Neural cell (in vitro differentiated cells): Measurements from ENCODE around the gene SYNJ1. TPM values are rescaled to one million over a fixed set of nuclear protein-coding genes. Genes with fewer than 3 reads are reported as not detected.

Experiments used
- H2AFZ ChIP-seq: fragments of 200-600, 300-800 bp; sonication (generic), shearing (Covaris generic); 2 replicates; pipeline ENCODE4 v1.6.0; 2014; ENCODE audit warnings: low read depth, mild to moderate bottlenecking, antibody characterized with exemption, low read length, moderate library complexity
- H3F3A ChIP-seq: fragments of 200-600 bp; shearing (Covaris generic); 2 replicates; pipeline ENCODE4 v1.6.1; 2016; ENCODE audit warnings: mild to moderate bottlenecking, moderate library complexity, mixed read lengths, antibody characterized with exemption, low read length; ENCODE audit not compliant: insufficient read depth, poor library complexity, severe bottlenecking
- H3K27ac ChIP-seq: fragments of 200-600, 300-800 bp; sonication (generic), shearing (Covaris generic); 2 replicates; pipeline ENCODE4 v1.5.1; 2014; ENCODE audit warnings: mild to moderate bottlenecking, low read length, moderate library complexity
- H3K27me3 ChIP-seq: fragments of 300-800, 200-600 bp; sonication (generic), shearing (Covaris generic); 2 replicates; pipeline ENCODE4 v1.6.0; 2014; ENCODE audit warnings: mild to moderate bottlenecking, low read depth, low read length, moderate library complexity; ENCODE audit not compliant: insufficient read depth
- H3K36me3 ChIP-seq: fragments of 300-800, 200-600 bp; sonication (generic), shearing (Covaris generic); 2 replicates; pipeline ENCODE4 v1.5.1; 2014; ENCODE audit warnings: mild to moderate bottlenecking, antibody characterized with exemption, low read length, moderate library complexity; ENCODE audit not compliant: insufficient read depth
- H3K4me2 ChIP-seq: fragments of 300-800, 200-600 bp; sonication (generic), shearing (Covaris generic); 2 replicates; pipeline ENCODE4 v1.6.0; 2014; ENCODE audit warnings: mild to moderate bottlenecking, low read length
- H3K4me3 ChIP-seq: fragments of 300-800, 200-600 bp; sonication (generic), shearing (Covaris generic); 2 replicates; pipeline ENCODE4 v1.5.1; 2014; ENCODE audit warnings: mild to moderate bottlenecking, low read length, moderate library complexity
- H3K79me2 ChIP-seq: fragments of 200-600 bp; shearing (Covaris generic); replicated peaks from 2 replicates; pipeline ENCODE4 v1.6.0; 2014; ENCODE audit warnings: mild to moderate bottlenecking, low read length, moderate library complexity; ENCODE audit not compliant: insufficient read depth
- H3K9ac ChIP-seq: fragments of 300-800, 200-600 bp; sonication (generic), shearing (Covaris generic); 2 replicates; pipeline ENCODE4 v1.6.1; 2016; ENCODE audit warnings: mild to moderate bottlenecking, low read length, mixed read lengths
- H3K9me2 ChIP-seq: fragments of 200-600 bp; shearing (Covaris generic); 2 replicates; pipeline ENCODE4 v1.6.1; 2016; ENCODE audit warnings: mild to moderate bottlenecking, low read length, mixed read lengths; ENCODE audit not compliant: insufficient read depth
- H3K9me3 ChIP-seq: fragments of 200-600, 300-800 bp; sonication (generic), shearing (Covaris generic); 2 replicates; pipeline ENCODE4 v1.6.1; 2016; ENCODE audit warnings: mild to moderate bottlenecking, mixed run types, low read length, moderate library complexity, mixed read lengths
- H4K20me1 ChIP-seq: fragments of 200-600 bp; shearing (Covaris generic); 2 replicates; pipeline ENCODE4 v1.6.1; 2016; ENCODE audit warnings: mild to moderate bottlenecking, mixed run types; ENCODE audit not compliant: insufficient read depth
- CTCF ChIP-seq: fragments of 450-650 bp; IDR thresholded peaks from 2 replicates; pipeline ENCODE4 v1.5.1; 2014; ENCODE audit warnings: antibody characterized with exemption, mild to moderate bottlenecking, moderate library complexity; ENCODE audit not compliant: poor library complexity, severe bottlenecking
- EP300 ChIP-seq: fragments of 450-650 bp; conservative IDR thresholded peaks from 2 replicates; pipeline ENCODE4 v1.6.1; 2014; ENCODE audit warnings: antibody characterized with exemption, mild to moderate bottlenecking, moderate library complexity; ENCODE audit not compliant: poor library complexity, severe bottlenecking
- EZH2 ChIP-seq: fragments of 200-600, 300-800 bp; shearing (Covaris generic), sonication (generic); IDR thresholded peaks from 2 replicates; pipeline ENCODE4 v1.6.1; 2014; ENCODE audit warnings: antibody characterized with exemption, low read length, borderline replicate concordance, mild to moderate bottlenecking; ENCODE audit not compliant: insufficient read depth, poor library complexity, severe bottlenecking
- MXI1 ChIP-seq: fragments of 450-650 bp; conservative IDR thresholded peaks from 2 replicates; pipeline ENCODE4 v1.6.1; 2014; ENCODE audit warnings: antibody characterized with exemption, mild to moderate bottlenecking; ENCODE audit not compliant: poor library complexity, severe bottlenecking
- POLR2AphosphoS5 ChIP-seq: IDR thresholded peaks from 2 replicates; pipeline ENCODE4 v1.6.1; 2012
- RAD21 ChIP-seq: fragments of 450-650 bp; conservative IDR thresholded peaks from 2 replicates; pipeline ENCODE4 v1.6.1; 2014; ENCODE audit warnings: antibody characterized with exemption, mild to moderate bottlenecking, moderate library complexity
- REST ChIP-seq: IDR thresholded peaks from 2 replicates; pipeline ENCODE4 v1.6.1; 2012; ENCODE audit warnings: borderline replicate concordance
- SMC3 ChIP-seq: fragments of 450-650 bp; conservative IDR thresholded peaks from 2 replicates; pipeline ENCODE4 v1.6.1; 2014; ENCODE audit warnings: antibody characterized with exemption, mild to moderate bottlenecking, moderate library complexity; ENCODE audit not compliant: poor library complexity
- TAF1 ChIP-seq: IDR thresholded peaks from 2 replicates; pipeline ENCODE4 v1.6.1; 2012; ENCODE audit warnings: low read depth
- polyA plus RNA-seq: library from polyadenylated mRNA; depleted of rRNA; stranded (reverse); fragments of >200 nt; gene quantifications from 2 replicates; pipeline ENCODE4 v1.2.3, GENCODE V29; 2014

The SYNJ1 gene
- polyA plus RNA-seq, 1 donor from 2014 or later, result 24.1 TPM

- H3K27me3 ChIP-seq, result no peaks in the 10 kb centered on the region
- no peak overlapping the region for H3K27ac ChIP-seq
- H3K4me2 ChIP-seq, result no peak overlapping the region
- no peaks in the 10 kb centered on the region for H4K20me1 ChIP-seq
- peaks cover 4% of the 10 kb centered on the region for H3K79me2 ChIP-seq
- no peak overlapping the region for H2AFZ ChIP-seq
- no peak overlapping the region for H3K9ac ChIP-seq
- no peaks in the 10 kb centered on the region for H3K9me3 ChIP-seq
- H3K9me2 ChIP-seq, result no peaks in the 10 kb centered on the region
- H3K36me3 ChIP-seq, result no peaks in the 10 kb centered on the region
- TF ChIP-seq SMC3 (no peak), TAF1 (no peak), EZH2 (no peak), REST (no peak), EP300 (no peak), POLR2AphosphoS5 (no peak), MXI1 (no peak), RAD21 (no peak)
- H3K4me3 ChIP-seq, result no peak overlapping the region
- no peaks in the 10 kb centered on the region for H3F3A ChIP-seq
These were observed 16.8 kb downstream of the SYNJ1 start for GRCh38 chr21:32710987-32711386.

- H3K4me3 ChIP-seq, result no peak overlapping the region
- H3K4me2 ChIP-seq, result no peak overlapping the region
- H3K9ac ChIP-seq, result no peak overlapping the region
- no peak overlapping the region for H2AFZ ChIP-seq
- TF ChIP-seq EZH2 (no peak), POLR2AphosphoS5 (no peak), EP300 (no peak), SMC3 (no peak), MXI1 (no peak), REST (no peak), RAD21 (no peak), CTCF (no peak), TAF1 (no peak)
- no peaks in the 10 kb centered on the region for H4K20me1 ChIP-seq
- H3K27ac ChIP-seq, result no peak overlapping the region
- H3K9me3 ChIP-seq, result no peaks in the 10 kb centered on the region
- H3K79me2 ChIP-seq, result no peaks in the 10 kb centered on the region
- no peaks in the 10 kb centered on the region for H3K27me3 ChIP-seq
- no peaks in the 10 kb centered on the region for H3K9me2 ChIP-seq
- no peaks in the 10 kb centered on the region for H3F3A ChIP-seq
- no peaks in the 10 kb centered on the region for H3K36me3 ChIP-seq
These were observed 17.6 kb downstream of the SYNJ1 start for GRCh38 chr21:32710069-32710784.
